Activated CD8-positive, alpha-beta memory T cell treated with anti-CD3 and anti-CD28 coated beads, Interleukin-2, amount 50 U/mL, for 24 hours (primary cell): Measurements from ENCODE around the gene EIF4G2.
"Not testable (repeated sequence)": the region's sequence is repeated elsewhere in the genome, so short reads cannot be mapped to it uniquely, and the experiment has no call there.

Experiments
- DNase-seq: peaks from one replicate; pipeline ENCODE4 v3.0.0-alpha.2; 2020; ENCODE audit errors: extremely low read depth

The EIF4G2 gene

DNA sequence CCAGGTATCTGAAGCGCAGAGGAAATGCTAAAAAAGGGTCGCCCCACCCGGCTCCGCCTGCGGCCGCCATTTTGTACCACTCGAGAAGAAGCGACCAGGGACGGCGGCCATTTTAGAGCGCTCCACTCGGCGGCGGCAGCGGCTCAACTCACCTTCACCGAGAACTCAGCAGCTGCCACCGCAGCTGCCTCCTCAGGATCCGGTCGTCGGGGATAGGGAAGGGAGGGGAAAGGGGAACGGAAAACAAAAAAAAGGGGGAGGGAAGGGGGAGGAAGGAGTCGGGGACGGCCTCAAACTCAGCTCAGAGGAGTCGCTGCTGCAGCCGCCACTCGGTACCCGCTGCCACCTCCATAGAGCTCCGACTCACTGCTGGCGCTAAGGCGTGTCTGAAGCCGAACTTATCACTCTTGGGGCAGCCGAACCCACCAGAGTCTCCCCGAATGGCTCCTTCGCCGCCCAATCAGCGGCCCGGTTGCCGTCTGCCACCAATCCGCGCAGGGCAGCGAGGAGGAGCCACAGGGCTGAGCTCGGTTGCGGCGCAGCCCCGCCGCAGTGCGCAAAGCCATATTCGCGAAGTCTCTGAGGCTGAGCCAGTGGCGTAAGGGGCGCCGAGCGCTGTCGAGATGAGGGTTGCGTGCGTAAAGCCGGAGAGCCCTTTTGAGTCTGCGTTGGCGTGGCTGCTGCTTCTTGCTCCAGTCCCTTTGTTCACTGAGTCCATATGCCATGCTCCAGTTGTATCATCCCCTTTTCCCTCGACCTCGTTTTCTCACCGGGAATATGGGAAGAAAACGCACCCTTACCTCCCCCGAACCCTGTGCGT is at the start of gene EIF4G2:
Gene EIF4G2, minus strand, starts transcription at position 374 of the 820 bp plus-strand sequence.
- DNase-seq, result peak; percentile 94

DNA sequence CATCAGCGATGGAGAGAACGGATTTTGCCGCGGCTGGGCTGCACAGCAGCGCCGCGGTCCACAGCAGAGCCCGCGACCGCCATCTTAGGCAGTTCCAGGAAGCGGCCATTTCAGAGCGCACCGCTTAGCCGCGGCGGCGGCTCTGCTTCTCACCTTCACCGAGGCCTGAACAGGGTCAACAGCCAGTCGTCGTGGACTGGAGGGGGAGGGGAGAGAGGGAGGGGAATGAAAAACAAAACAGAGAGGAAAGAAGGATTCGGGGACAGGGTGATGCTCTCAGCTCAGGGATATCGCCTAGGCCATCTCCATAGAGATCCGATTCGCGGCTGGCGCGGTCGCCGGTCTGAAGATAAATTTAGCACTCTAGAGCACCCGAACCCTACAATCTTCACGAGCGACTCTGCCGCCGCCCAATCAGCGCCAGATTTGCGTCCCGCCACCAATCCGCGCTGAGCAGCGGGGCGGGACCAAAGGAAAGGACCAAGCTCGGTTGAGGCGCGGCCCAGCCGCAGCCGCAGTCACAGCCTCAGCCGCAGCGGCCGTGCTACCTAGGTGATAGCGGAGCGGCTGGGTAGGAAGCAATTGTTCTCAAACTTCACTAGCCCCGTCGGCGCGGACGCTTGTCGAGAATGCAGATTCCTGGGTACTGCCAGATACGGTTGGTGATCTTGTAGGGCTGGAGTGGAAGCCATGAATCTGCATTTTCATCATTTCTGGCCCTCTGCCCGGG is 49.1 kb upstream of the EIF4G2 start, which contains the start of gene ZBED5:
Gene ZBED5, minus strand, starts transcription at position 345 of the 730 bp plus-strand sequence. CDS start 3,108 bp downstream, outside the sequence.
- DNase-seq, result peak; percentile 87

GRCh38 chr11:10857459-10857708 is 48.7 kb upstream of the EIF4G2 start:
- DNase-seq, result no peak

- no peak for DNase-seq
These were observed 48.1 kb upstream of the EIF4G2 start for GRCh38 chr11:10856689-10857458.

- no peak for DNase-seq
These were observed 46.6 kb upstream of the EIF4G2 start for GRCh38 chr11:10855295-10855694.

DNA sequence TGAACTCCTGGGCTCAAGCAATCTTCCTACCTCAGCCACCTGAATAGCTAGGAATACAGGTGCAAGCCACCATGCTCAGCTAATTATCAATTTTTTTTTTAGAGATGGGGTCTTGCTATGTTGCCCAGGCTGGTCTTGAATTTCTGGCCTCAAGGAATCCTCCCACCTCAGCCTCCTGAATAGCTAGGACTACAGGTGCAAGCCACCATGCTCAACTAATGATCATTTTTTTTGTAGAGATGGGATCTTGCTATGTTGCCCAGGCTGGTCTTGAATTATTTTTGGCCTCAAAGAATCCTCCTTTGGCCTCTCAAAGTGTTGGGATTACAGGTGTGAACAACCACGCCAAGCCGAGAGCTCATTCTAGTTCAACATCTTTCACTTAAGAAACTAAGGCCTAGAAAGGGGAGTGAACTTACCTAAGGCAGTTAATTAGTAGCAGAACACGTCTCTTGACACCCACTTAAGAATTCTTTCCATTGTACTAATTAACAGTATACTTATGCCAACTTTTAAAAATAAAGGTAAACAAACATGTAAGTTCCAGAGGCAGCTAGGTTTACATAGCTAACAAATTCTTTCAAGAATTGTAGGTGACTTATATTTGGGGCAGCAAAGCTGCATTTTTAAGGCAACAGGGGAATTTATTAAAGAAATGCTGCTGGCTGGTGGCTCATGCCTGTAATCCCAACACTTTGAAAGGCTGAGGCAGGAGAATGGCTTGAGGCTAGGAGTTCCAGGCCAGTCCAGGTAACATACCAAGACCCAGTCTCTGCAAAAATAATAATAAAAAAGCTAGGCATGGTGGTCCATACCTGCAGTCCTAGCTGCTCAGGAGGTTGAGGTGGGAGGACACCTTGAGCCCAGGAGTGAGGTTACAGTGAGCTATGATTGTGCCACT is 39.5 kb upstream of the EIF4G2 start:
- no peak for DNase-seq

DNA sequence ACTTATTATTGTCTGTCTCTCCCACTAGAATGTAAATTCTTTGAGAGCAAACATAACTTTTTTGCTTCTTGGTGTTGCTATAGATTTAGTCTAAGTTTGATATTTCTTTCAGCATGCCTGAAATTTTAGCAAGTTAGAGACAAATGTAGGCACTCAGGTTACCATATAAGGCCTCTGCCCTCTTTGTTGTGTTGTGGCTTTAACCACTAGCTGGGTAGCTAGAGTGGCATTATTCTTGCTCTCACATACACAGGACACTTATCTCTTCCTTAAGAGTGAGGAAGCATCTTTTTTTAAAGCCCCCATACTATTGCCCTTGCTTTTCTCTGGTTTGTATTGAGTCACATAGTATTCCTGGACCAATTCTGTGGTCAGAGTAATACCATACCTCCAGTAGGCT is 37.9 kb upstream of the EIF4G2 start:
- DNase-seq, result no peak

GRCh38 chr11:10845589-10845988 is 36.9 kb upstream of the EIF4G2 start:
- DNase-seq, result no peak

- DNase-seq, result no peak
These were observed 36.1 kb upstream of the EIF4G2 start for GRCh38 chr11:10844796-10845195.

- DNase-seq, result no peak
These were observed 35.6 kb upstream of the EIF4G2 start for GRCh38 chr11:10844356-10844755.

GRCh38 chr11:10838881-10839280 is 30.2 kb upstream of the EIF4G2 start:
- no peak for DNase-seq

DNA sequence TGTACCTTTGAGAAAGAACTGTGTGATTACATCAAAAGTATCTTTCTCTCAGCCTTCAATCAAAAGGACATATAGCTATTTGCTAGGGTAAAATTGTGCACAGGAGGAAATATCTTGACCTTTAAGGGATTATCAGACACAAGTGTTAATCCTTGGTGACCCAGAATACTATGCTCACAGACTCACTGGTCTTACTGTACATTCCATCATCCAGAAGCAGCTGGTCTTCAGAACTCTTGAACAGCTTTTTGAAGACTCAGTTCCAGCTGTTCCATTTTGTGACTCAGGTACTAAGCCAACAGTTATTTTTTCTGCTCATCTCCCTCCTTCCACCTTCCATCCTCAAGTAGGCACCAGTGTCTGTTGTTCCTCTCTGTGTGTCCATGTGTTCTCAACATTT is 29.4 kb upstream of the EIF4G2 start:
- no peak for DNase-seq

- DNase-seq, result not testable (repeated sequence)
These were observed 28.2 kb upstream of the EIF4G2 start for GRCh38 chr11:10836884-10837283.

GRCh38 chr11:10829139-10829538 is 20.4 kb upstream of the EIF4G2 start:
- no peak for DNase-seq

DNA sequence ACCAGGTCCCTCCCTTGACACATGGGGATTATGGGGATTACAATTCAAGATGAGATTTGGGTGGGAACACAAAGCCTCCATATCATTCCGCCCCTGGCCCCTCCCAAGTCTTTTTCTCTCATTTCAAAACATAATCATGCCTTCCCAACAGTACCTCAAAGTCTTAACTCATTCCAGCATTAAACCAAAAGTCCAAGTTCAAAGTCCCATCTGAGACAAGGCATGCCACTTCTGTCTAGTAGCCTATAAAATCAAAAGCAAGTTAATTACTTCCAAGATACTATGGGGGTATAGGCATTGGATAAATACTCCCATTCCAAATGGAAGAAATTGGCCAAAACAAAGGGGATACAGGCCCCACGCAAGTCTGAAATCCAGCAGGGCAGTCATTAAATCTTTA is 19.7 kb upstream of the EIF4G2 start:
- no peak for DNase-seq

GRCh38 chr11:10824888-10825287 is 16.2 kb upstream of the EIF4G2 start:
- DNase-seq, result no peak

DNA sequence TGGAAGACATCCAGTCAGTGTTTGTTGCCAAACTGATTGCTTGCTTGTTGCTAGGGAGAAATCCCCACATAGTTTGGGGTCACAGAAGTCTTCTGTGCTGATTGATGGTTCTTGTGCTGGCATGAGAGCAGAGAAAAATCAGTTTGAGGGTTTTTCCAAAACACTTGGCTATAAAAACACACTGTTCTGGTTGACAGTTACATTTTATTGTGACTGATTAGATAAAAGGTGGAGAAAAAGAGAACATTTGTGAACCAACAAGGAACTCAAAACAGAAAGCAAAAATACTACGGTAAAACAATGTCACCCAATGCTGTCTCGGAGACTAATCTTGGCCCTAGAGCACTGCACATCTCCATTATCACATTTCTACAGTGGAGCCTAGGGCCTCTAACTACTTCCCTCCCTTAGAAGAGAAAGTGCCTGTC is 14.4 kb upstream of the EIF4G2 start:
- DNase-seq, result no peak

GRCh38 chr11:10822491-10822890 is 13.8 kb upstream of the EIF4G2 start:
- not testable (repeated sequence) for DNase-seq

- DNase-seq, result no peak
These were observed 9.9 kb upstream of the EIF4G2 start for GRCh38 chr11:10818594-10818993.

GRCh38 chr11:10813945-10814344 is 5.2 kb upstream of the EIF4G2 start:
- DNase-seq, result no peak

DNA sequence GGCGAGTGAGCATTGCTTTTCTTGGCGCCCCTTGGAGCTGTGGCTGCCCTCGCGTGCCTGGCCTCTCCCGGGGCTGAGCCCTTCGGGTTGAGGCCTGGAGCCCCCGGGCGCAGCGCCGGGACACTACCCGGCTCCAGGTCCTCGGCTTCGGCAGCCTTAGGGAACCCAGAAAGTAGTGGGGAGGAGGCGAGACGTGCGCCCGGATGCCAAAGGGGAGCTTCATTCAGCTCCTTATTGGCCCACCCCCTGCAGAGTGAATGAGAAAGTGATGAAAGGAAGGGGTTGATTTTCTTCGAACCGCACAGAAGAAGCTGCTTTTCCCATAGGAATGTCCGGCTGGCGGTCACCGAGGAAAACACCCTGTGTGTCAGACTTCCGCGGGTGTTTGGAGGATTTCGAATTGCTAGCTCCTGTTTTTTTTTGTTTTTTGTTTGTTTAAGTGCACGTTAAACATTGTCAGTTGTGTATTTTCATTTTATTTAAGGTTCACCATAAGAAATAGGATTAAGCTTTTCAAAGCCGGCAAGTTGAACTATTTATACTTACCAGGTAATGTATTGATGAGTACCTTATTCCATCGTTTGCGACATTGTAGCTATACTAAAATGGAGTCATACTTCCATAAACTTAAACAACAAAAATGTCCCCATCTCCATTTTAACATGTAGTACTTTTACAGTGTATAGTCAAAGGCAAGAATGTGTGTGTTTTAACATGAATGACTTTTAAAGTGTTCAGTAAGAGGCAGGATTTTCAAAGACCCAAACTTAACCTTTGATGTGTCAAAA is 841 bp upstream of the EIF4G2 start:
- no peak for DNase-seq
